Measurements from ENCODE around the gene LDHB.

DNA sequence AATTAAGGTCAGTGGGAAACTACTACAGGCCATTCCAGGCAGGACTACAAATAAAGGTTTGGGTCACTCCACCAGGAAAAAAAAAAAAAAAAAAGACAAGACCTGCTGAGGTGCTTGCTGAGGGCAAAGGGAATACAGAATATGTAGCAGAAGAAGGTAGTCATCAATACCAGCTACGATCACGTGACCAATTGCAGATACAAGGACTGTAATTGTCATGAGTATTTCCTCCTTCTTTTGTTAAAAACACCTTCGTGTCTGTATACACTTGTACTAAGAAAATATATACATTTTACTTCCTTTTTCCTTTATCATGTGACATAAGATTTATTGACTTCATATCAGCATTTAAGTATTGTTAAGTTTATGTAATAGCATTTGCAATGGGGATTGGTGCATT, 72.2 kb downstream of the LDHB start:
- no peak for TF ChIP-seq HCFC1 (IDR thresholded peaks at IDR 0.05; ENCODE audit: low read depth, low read length)
- no peak for TF ChIP-seq ZFX (CRISPR knock-in tag; IDR thresholded peaks at IDR 0.05)
- TF ChIP-seq SIX5 (IDR thresholded peaks at IDR 0.05; ENCODE audit: borderline replicate concordance in 1 of 2, insufficient read depth in 1 of 2, low read depth in 1 of 2, low read length in 2 of 2) = no peak
- TF ChIP-seq ZNF347 (CRISPR knock-in tag; IDR thresholded peaks at IDR 0.05; ENCODE audit: low read depth) = no peak
- TF ChIP-seq, protein P1, sequence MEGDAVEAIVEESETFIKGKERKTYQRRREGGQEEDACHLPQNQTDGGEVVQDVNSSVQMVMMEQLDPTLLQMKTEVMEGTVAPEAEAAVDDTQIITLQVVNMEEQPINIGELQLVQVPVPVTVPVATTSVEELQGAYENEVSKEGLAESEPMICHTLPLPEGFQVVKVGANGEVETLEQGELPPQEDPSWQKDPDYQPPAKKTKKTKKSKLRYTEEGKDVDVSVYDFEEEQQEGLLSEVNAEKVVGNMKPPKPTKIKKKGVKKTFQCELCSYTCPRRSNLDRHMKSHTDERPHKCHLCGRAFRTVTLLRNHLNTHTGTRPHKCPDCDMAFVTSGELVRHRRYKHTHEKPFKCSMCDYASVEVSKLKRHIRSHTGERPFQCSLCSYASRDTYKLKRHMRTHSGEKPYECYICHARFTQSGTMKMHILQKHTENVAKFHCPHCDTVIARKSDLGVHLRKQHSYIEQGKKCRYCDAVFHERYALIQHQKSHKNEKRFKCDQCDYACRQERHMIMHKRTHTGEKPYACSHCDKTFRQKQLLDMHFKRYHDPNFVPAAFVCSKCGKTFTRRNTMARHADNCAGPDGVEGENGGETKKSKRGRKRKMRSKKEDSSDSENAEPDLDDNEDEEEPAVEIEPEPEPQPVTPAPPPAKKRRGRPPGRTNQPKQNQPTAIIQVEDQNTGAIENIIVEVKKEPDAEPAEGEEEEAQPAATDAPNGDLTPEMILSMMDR (IDR thresholded peaks at IDR 0.05 in 2 of 3, conservative IDR thresholded peaks at IDR 0.05 in 1 of 3; ENCODE audit: insufficient read depth in 2 of 3, low read depth in 1 of 3, low read length in 3 of 3) = no peak

All from K562 (cell line).